ENCODE measurements around the gene RSU1. TPM values are rescaled to one million over a fixed set of nuclear protein-coding genes. Genes with fewer than 3 reads are reported as not detected.

The RSU1 gene
- total RNA-seq, 1 experiment from 2014 or later, result 29.5 TPM

DNA sequence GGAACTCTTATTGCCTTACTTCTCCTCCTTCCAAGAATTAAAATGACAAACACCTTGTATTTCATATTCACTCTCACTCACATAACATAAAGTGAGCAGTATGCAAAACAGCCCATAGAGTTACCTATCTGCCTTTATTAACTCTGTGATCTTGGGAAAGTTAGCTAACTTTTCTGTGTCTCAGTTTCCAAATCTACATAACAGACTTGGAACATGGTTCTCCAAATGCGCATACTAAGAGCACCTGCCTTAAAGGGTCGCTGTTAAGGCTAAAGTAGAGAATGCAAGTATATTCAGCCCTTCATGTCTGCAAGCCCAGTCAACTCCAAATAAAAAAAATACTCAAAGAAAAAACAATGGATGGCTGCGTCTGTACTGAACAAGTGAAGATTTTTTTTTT is 173.7 kb downstream of the RSU1 start:
- H2AFZ ChIP-seq (ENCODE audit: low read depth, low read length, poor library complexity, severe bottlenecking), result no peak overlapping the region
- H3K27ac ChIP-seq (ENCODE audit: low read depth, low read length), result no peak overlapping the region
- no TSS peak for BruUV-seq (replicated peaks)
- no peak overlapping the region for H3K9ac ChIP-seq (ENCODE audit: low read length)
- intact Hi-C loops (cut with micrococcal nuclease), result no loop called here
- H3K36me3 ChIP-seq (ENCODE audit: control insufficient read depth in 1 of 2, insufficient read depth in 2 of 2, low read length in 2 of 2), result no peaks in the 10 kb centered on the region
- no peaks in the 10 kb centered on the region for H3K9me2 ChIP-seq (ENCODE audit: insufficient read depth)
- ATAC-seq (no peak), DNase-seq (ENCODE audit: low read depth, low spot score) (no peak)
- H3K4me2 ChIP-seq (ENCODE audit: low read length), result no peak overlapping the region
- TF ChIP-seq, protein P1, sequence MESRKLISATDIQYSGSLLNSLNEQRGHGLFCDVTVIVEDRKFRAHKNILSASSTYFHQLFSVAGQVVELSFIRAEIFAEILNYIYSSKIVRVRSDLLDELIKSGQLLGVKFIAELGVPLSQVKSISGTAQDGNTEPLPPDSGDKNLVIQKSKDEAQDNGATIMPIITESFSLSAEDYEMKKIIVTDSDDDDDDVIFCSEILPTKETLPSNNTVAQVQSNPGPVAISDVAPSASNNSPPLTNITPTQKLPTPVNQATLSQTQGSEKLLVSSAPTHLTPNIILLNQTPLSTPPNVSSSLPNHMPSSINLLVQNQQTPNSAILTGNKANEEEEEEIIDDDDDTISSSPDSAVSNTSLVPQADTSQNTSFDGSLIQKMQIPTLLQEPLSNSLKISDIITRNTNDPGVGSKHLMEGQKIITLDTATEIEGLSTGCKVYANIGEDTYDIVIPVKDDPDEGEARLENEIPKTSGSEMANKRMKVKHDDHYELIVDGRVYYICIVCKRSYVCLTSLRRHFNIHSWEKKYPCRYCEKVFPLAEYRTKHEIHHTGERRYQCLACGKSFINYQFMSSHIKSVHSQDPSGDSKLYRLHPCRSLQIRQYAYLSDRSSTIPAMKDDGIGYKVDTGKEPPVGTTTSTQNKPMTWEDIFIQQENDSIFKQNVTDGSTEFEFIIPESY (IDR thresholded peaks at IDR 0.05; ENCODE audit: extremely low read depth, insufficient replicate concordance, low read length), result no peak
- ChIA-PET POLR2A (no interaction called here), RAD21 (ENCODE audit: low non-redundant PET in 1 of 2, low total read pairs in 2 of 2, uncharacterized antibody in 2 of 2, unreplicated experiment in 2 of 2) (no interaction called here), CTCF (no interaction called here)
- no peaks in the 10 kb centered on the region for H4K20me1 ChIP-seq (ENCODE audit: insufficient read depth)
- H3K27me3 ChIP-seq (ENCODE audit: insufficient read depth, low read length), result no peaks in the 10 kb centered on the region
- H3K9me3 ChIP-seq (ENCODE audit: control insufficient read depth in 1 of 2, insufficient read depth in 1 of 2, low read depth in 1 of 2, low read length in 2 of 2), result no peaks in the 10 kb centered on the region
- H3K79me2 ChIP-seq (ENCODE audit: insufficient read depth, low read length), result no peaks in the 10 kb centered on the region
- H3K4me1 ChIP-seq (ENCODE audit: control insufficient read depth in 1 of 2, insufficient read depth in 2 of 2, low read length in 2 of 2), result peaks cover 0 to 6% of the 10 kb centered on the region in 2 experiments; a peak in 1 of 4 replicates
- H3K4me3 ChIP-seq (replicated peaks in 1 of 2; ENCODE audit: low read depth in 1 of 2, low read length in 2 of 2), result no peak overlapping the region

DNA sequence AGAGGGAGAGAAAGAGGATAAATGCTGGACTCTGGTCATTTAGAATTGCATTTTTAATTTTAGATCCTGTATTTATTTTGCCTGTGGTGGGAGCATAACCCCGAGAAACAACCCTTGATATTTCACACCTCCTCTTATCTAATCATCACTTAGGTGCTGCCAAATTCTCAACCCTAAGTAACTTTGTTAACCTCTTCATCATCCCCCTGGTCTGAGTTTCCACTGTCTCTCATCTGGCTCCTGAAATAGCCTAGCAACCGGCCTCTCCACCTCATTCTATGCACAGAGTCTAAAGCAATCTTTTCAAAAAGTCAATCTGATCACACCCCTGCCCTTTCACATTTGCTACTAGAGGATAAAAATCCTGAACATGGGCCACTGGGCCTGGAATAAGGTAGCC is 177.1 kb downstream of the RSU1 start:
- Histone ChIP-seq H3K9me2 (ENCODE audit: insufficient read depth) (no peaks in the 10 kb centered on the region), H3K4me1 (ENCODE audit: control insufficient read depth in 1 of 2, insufficient read depth in 2 of 2, low read length in 2 of 2) (peaks cover 0 to 6% of the 10 kb centered on the region in 2 experiments; a peak in 1 of 4 replicates), H3K4me2 (ENCODE audit: low read length) (no peak overlapping the region), H3K9ac (ENCODE audit: low read length) (no peak overlapping the region), H3K4me3 (replicated peaks in 1 of 2; ENCODE audit: low read depth in 1 of 2, low read length in 2 of 2) (no peak overlapping the region), H2AFZ (ENCODE audit: low read depth, low read length, poor library complexity, severe bottlenecking) (no peak overlapping the region), H3K79me2 (ENCODE audit: insufficient read depth, low read length) (no peaks in the 10 kb centered on the region), H3K27ac (ENCODE audit: low read depth, low read length) (no peak overlapping the region), H4K20me1 (ENCODE audit: insufficient read depth) (no peaks in the 10 kb centered on the region), H3K27me3 (ENCODE audit: insufficient read depth, low read length) (no peaks in the 10 kb centered on the region), H3K9me3 (ENCODE audit: control insufficient read depth in 1 of 2, insufficient read depth in 1 of 2, low read depth in 1 of 2, low read length in 2 of 2) (no peaks in the 10 kb centered on the region), H3K36me3 (ENCODE audit: control insufficient read depth in 1 of 2, insufficient read depth in 2 of 2, low read length in 2 of 2) (no peaks in the 10 kb centered on the region)
- ATAC-seq (no peak), DNase-seq (ENCODE audit: low read depth, low spot score) (no peak)
- CTCF ChIA-PET, result no interaction called here
- POLR2A ChIA-PET, result no interaction called here
- BruUV-seq (replicated peaks), result no TSS peak
- RAD21 ChIA-PET (ENCODE audit: low non-redundant PET in 1 of 2, low total read pairs in 2 of 2, uncharacterized antibody in 2 of 2, unreplicated experiment in 2 of 2), result no interaction called here
- intact Hi-C loops (cut with micrococcal nuclease), result no loop called here
- TF ChIP-seq, protein P2, sequence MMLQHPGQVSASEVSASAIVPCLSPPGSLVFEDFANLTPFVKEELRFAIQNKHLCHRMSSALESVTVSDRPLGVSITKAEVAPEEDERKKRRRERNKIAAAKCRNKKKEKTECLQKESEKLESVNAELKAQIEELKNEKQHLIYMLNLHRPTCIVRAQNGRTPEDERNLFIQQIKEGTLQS (IDR thresholded peaks at IDR 0.05), result no peak
- TF ChIP-seq EZH2phosphoT487 (IDR thresholded peaks at IDR 0.05; ENCODE audit: borderline replicate concordance) (no peak), SRF (IDR thresholded peaks at IDR 0.05; ENCODE audit: low read depth) (no peak), ZFX (IDR thresholded peaks at IDR 0.05) (no peak), CEBPB (IDR thresholded peaks at IDR 0.05; ENCODE audit: low read depth) (no peak), EGR1 (IDR thresholded peaks at IDR 0.05; ENCODE audit: low read depth) (no peak), RAD21 (IDR thresholded peaks at IDR 0.05; ENCODE audit: low read depth) (no peak), SIN3A (IDR thresholded peaks at IDR 0.05; ENCODE audit: low read depth) (no peak), EZH2 (IDR thresholded peaks at IDR 0.05) (no peak), SP1 (IDR thresholded peaks at IDR 0.05; ENCODE audit: low read depth) (no peak), JUND (IDR thresholded peaks at IDR 0.05) (no peak), YY1 (IDR thresholded peaks at IDR 0.05; ENCODE audit: extremely low read depth, insufficient replicate concordance, low read depth, low read length) (no peak), TCF7L2 (IDR thresholded peaks at IDR 0.05; ENCODE audit: borderline replicate concordance, extremely low read depth, insufficient read depth, insufficient read length) (no peak), POLR2AphosphoS5 (IDR thresholded peaks at IDR 0.05; ENCODE audit: low read depth, low read length) (no peak)
- TF ChIP-seq, protein P3, sequence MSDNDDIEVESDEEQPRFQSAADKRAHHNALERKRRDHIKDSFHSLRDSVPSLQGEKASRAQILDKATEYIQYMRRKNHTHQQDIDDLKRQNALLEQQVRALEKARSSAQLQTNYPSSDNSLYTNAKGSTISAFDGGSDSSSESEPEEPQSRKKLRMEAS (IDR thresholded peaks at IDR 0.05), result no peak
- TF ChIP-seq, protein P4, sequence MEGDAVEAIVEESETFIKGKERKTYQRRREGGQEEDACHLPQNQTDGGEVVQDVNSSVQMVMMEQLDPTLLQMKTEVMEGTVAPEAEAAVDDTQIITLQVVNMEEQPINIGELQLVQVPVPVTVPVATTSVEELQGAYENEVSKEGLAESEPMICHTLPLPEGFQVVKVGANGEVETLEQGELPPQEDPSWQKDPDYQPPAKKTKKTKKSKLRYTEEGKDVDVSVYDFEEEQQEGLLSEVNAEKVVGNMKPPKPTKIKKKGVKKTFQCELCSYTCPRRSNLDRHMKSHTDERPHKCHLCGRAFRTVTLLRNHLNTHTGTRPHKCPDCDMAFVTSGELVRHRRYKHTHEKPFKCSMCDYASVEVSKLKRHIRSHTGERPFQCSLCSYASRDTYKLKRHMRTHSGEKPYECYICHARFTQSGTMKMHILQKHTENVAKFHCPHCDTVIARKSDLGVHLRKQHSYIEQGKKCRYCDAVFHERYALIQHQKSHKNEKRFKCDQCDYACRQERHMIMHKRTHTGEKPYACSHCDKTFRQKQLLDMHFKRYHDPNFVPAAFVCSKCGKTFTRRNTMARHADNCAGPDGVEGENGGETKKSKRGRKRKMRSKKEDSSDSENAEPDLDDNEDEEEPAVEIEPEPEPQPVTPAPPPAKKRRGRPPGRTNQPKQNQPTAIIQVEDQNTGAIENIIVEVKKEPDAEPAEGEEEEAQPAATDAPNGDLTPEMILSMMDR (IDR thresholded peaks at IDR 0.05 in 2 of 3, conservative IDR thresholded peaks at IDR 0.05 in 1 of 3; ENCODE audit: borderline replicate concordance in 1 of 3, insufficient read depth in 1 of 3, low read depth in 2 of 3, low read length in 2 of 3), result no peak
